ENCODE data around the gene SYT17.

The SYT17 gene

DNA sequence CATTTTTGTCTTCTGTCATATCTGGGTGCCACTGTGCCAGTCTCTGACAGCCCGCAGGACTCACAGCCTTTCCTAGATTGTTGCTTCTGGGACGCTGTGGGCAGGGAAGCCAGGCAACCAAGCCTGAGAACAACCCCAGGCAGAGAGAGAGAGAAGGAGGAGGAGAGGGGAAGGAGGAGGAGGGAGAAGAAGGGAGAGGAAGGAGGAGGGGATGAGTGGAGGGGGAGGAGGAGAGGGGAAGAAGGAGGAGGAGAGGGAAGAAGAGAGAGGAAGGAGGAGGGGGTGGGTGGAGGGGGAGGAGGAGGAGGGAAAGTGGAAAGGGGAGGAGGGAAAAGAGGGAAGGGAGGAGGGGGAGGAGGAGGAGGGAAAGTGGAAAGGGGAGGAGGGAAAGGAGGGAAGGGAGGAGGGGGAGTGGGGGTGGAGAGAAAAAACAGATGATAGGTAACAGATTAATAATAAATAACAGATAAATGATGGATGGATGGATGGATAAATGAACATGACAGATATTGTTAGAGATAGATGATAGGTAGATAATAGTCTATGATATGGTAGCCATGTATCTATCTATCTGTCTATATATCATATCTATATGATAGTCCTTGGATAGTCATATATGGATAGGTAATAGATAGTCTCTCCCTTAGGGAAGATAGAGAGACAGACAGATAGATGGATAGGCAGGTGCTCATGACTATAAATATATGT is 146.8 kb downstream of the SYT17 start:
- no peaks in the 10 kb centered on the region for H3K27me3 ChIP-seq
- DNase-seq: no peak
- no peak overlapping the region for H3K4me3 ChIP-seq
- TF ChIP-seq, protein P1, sequence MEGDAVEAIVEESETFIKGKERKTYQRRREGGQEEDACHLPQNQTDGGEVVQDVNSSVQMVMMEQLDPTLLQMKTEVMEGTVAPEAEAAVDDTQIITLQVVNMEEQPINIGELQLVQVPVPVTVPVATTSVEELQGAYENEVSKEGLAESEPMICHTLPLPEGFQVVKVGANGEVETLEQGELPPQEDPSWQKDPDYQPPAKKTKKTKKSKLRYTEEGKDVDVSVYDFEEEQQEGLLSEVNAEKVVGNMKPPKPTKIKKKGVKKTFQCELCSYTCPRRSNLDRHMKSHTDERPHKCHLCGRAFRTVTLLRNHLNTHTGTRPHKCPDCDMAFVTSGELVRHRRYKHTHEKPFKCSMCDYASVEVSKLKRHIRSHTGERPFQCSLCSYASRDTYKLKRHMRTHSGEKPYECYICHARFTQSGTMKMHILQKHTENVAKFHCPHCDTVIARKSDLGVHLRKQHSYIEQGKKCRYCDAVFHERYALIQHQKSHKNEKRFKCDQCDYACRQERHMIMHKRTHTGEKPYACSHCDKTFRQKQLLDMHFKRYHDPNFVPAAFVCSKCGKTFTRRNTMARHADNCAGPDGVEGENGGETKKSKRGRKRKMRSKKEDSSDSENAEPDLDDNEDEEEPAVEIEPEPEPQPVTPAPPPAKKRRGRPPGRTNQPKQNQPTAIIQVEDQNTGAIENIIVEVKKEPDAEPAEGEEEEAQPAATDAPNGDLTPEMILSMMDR (IDR thresholded peaks at IDR 0.05): no peak
- H3K27ac ChIP-seq: no peak overlapping the region
- H3K4me1 ChIP-seq: peaks cover 0 to 2% (median 0%) of the 10 kb centered on the region in 4 donors
- no peaks in the 10 kb centered on the region for H3K9me3 ChIP-seq
- intact Hi-C loops (cut with DNase I; ENCODE audit: low total_unique reads): no loop called here
- H3K36me3 ChIP-seq: no peaks in the 10 kb centered on the region

DNA sequence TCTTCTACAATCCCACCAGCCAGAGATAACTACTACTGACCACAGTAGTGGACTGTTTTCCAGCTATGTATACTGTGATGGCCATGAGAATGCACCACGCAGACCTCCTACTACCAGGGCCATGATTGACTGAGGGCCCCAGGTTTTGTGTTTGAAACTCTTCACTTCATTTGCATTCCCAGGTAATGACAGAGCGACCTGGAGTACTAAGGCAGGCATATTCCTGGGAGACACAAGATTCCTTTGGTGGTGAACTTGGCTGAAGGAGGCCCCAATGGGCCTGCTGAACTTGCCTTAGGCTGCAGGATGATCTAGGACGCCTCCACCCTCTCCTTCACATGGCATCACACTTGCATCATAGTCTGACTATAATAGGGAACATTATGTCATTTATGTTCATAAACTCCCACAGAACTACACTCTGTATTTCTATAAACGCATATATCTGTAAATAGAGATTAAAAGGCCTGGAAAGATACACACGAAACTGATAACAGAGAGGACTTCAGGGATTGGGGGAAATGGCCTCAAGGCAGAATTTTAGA is 147.9 kb downstream of the SYT17 start:
- Histone ChIP-seq H3K36me3 (no peaks in the 10 kb centered on the region), H3K27me3 (no peaks in the 10 kb centered on the region), H3K27ac (no peak overlapping the region), H3K4me1 (peaks cover 0 to 2% (median 0%) of the 10 kb centered on the region in 4 donors), H3K9me3 (no peaks in the 10 kb centered on the region), H3K4me3 (no peak overlapping the region)
- intact Hi-C loops (cut with DNase I; ENCODE audit: low total_unique reads): no loop called here
- DNase-seq: no peak
- TF ChIP-seq, protein P1 (IDR thresholded peaks at IDR 0.05): no peak

DNA sequence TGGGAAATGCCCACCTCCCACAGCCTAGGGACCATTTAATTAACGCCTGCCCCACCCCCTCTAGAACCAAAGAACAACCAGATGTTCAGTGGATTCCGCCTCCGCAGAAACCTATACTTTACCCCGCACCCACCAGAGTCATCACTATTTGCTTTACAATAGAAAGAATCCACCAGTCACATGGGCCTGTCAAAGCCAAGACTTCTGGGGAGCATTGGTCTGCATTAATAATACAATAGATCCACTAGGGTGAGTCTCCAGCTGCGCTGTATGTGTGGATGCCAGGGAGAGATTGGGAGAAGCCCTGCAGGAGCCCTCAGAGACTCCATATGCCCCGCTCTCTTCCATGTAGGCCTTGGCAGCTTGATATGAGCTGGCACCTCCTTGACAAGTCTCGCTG is 148.8 kb downstream of the SYT17 start:
- DNase-seq: no peak
- intact Hi-C loops (cut with DNase I; ENCODE audit: low total_unique reads): no loop called here

More for the DNA sequence above, 148.8 kb downstream of the SYT17 start:
- Histone ChIP-seq H3K4me1 (peaks cover 0 to 2% (median 0%) of the 10 kb centered on the region in 4 donors), H3K27me3 (no peaks in the 10 kb centered on the region), H3K9me3 (no peaks in the 10 kb centered on the region), H3K36me3 (no peaks in the 10 kb centered on the region), H3K27ac (no peak overlapping the region), H3K4me3 (no peak overlapping the region)
- TF ChIP-seq, protein P1 (IDR thresholded peaks at IDR 0.05): no peak

All from tibial artery (tissue), 4 donors.